ENCODE results near the gene RTL5.

DNA sequence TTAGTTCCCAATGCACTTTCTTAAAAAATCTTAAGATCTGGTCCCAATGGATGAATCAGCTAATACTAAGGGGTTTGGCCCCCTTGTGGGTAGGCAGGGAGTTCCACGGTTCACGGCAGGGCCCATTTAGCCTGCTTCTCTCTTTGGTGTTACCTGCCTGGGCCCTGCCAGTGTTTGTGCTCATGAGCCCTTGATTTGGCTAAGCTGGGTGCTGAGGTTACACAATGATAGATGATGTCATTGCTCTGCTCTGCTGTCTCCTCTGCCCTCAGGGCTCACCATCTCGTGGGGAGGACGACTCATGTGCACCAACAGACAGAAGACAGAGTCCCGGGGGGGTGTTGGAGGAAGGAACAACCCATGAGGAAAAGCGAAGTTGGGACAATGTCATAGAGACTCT is 24.4 kb downstream of the RTL5 start:
- TF ChIP-seq, protein P1, sequence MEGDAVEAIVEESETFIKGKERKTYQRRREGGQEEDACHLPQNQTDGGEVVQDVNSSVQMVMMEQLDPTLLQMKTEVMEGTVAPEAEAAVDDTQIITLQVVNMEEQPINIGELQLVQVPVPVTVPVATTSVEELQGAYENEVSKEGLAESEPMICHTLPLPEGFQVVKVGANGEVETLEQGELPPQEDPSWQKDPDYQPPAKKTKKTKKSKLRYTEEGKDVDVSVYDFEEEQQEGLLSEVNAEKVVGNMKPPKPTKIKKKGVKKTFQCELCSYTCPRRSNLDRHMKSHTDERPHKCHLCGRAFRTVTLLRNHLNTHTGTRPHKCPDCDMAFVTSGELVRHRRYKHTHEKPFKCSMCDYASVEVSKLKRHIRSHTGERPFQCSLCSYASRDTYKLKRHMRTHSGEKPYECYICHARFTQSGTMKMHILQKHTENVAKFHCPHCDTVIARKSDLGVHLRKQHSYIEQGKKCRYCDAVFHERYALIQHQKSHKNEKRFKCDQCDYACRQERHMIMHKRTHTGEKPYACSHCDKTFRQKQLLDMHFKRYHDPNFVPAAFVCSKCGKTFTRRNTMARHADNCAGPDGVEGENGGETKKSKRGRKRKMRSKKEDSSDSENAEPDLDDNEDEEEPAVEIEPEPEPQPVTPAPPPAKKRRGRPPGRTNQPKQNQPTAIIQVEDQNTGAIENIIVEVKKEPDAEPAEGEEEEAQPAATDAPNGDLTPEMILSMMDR (IDR thresholded peaks at IDR 0.05 in 2 of 3, conservative IDR thresholded peaks at IDR 0.05 in 1 of 3; ENCODE audit: borderline replicate concordance in 1 of 3, insufficient read depth in 1 of 3, low read depth in 2 of 3, low read length in 2 of 3) = no peak
- TF ChIP-seq POLR2AphosphoS5 (IDR thresholded peaks at IDR 0.05; ENCODE audit: low read depth, low read length) = no peak
- TF ChIP-seq ZFX (IDR thresholded peaks at IDR 0.05) = no peak
- no peak for TF ChIP-seq POLR2A (IDR thresholded peaks at IDR 0.05; ENCODE audit: borderline replicate concordance, extremely low read depth, insufficient read depth, insufficient read length)
- TF ChIP-seq SP1 (IDR thresholded peaks at IDR 0.05; ENCODE audit: low read depth) = no peak
- TF ChIP-seq JUND (IDR thresholded peaks at IDR 0.05) = no peak
- TF ChIP-seq, protein P2, sequence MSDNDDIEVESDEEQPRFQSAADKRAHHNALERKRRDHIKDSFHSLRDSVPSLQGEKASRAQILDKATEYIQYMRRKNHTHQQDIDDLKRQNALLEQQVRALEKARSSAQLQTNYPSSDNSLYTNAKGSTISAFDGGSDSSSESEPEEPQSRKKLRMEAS (IDR thresholded peaks at IDR 0.05) = no peak
- TF ChIP-seq RAD21 (IDR thresholded peaks at IDR 0.05; ENCODE audit: low read depth) = no peak
- no peak for TF ChIP-seq FOSL1 (IDR thresholded peaks at IDR 0.05; ENCODE audit: low read depth)
- no peak for TF ChIP-seq CBX3 (IDR thresholded peaks at IDR 0.05; ENCODE audit: low read depth)
- no peak for TF ChIP-seq TCF7L2 (IDR thresholded peaks at IDR 0.05; ENCODE audit: borderline replicate concordance, extremely low read depth, insufficient read depth, insufficient read length)
- TF ChIP-seq, protein P3, sequence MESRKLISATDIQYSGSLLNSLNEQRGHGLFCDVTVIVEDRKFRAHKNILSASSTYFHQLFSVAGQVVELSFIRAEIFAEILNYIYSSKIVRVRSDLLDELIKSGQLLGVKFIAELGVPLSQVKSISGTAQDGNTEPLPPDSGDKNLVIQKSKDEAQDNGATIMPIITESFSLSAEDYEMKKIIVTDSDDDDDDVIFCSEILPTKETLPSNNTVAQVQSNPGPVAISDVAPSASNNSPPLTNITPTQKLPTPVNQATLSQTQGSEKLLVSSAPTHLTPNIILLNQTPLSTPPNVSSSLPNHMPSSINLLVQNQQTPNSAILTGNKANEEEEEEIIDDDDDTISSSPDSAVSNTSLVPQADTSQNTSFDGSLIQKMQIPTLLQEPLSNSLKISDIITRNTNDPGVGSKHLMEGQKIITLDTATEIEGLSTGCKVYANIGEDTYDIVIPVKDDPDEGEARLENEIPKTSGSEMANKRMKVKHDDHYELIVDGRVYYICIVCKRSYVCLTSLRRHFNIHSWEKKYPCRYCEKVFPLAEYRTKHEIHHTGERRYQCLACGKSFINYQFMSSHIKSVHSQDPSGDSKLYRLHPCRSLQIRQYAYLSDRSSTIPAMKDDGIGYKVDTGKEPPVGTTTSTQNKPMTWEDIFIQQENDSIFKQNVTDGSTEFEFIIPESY (IDR thresholded peaks at IDR 0.05; ENCODE audit: extremely low read depth, insufficient replicate concordance, low read length) = no peak
- no peak for TF ChIP-seq SRF (IDR thresholded peaks at IDR 0.05; ENCODE audit: low read depth)

Measured in HCT116 (cell line).